ENCODE results near the gene APOH. TPM values are rescaled to one million over a fixed set of nuclear protein-coding genes. Genes with fewer than 3 reads are reported as not detected.

The APOH gene
- total RNA-seq, 1 donor from 2014 or later = not detected

- DNase-seq (ENCODE audit: low spot score) = no peak
Measured at GRCh38 chr17:66198242-66198641, 31.0 kb downstream of the APOH start.

- DNase-seq (ENCODE audit: low spot score) = no peak
Measured at GRCh38 chr17:66192378-66192687, 36.9 kb downstream of the APOH start.

DNA sequence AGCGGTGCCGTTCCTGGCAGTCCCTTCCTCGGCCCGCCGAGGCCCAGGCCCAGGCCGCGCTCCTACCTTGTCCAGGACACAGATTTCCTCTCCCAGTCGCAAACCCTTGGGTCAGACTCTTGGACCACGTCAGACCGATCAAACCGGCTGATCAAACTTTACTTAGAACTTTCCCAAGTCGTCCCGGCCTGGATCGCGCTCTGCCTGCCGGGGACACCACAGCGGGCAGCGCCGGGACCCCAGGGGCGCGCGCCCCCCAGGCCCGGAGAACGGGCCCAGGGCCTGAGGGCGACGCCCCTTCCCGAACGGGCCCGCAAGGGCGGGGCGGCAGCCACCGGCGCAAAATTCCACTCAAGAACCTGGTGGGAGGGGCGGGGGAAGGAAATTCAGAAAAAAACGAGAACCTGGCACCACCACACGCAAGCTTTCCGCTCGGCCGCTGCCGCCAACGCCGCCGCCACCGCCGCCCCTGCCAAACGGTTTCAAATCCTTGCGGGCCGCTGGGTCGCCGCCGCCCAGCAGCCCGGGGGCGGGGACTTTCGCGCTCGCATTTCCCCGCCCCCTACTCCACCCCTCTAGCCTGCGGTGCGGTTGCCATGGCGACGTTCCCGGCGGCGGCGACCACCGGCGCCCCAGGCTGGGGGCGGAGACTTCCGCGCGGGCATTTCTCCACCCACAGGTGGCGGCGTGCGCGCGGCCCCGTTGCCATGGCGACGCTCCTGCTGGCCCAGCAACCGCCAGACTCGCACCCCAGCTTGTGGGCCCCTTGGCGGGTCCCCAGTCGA is 37.4 kb downstream of the APOH start, which contains the start of gene CEP112:
Gene CEP112 (minus strand): TSS at position 541 of the 785 bp plus-strand sequence.
- DNase-seq (ENCODE audit: low spot score) = peak; percentile 92

- DNase-seq (ENCODE audit: low spot score) = no peak
Measured at GRCh38 chr17:66190738-66191592, 38.2 kb downstream of the APOH start.

DNA sequence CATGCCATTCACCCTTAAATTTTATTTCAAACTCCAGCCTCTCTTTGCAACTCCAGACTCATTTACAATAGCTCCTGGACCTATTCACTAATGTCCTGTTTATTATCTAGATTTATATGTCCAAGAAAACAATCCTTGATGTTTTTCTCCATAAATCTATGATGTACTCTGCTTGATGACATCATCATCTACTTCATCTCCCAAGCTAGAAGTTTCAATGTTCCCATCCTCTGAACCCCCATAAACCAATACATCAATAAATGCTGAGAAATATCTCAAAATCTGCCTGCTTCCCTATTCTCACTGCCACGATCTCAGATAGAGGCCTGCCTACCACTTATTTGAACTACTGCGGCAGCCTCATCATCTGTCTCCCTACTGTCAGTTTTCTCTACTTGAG is 41.5 kb downstream of the APOH start:
- no peak for DNase-seq (ENCODE audit: low spot score)

GRCh38 chr17:66185862-66186261 is 43.4 kb downstream of the APOH start:
- DNase-seq (ENCODE audit: low spot score) = no peak

DNA sequence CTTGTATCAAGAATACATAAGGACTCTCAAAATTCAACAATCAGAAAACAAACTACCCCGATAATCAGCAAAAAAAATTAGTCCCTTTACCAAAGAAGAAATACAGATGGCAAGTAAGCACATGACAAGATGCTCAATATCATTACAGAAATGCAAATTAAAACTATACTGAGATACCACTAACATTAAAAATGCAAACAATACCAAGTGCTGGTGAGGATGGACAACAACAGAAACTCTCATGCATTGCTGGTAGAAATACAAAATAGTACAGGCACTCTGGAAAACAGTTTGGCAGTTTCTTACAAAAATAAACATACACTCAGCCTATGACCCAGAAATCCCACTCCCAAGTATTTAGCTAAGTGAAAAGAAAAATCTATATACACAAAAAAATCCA is 44.8 kb downstream of the APOH start:
- no peak for DNase-seq (ENCODE audit: low spot score)

- DNase-seq (ENCODE audit: low spot score) = no peak
Measured at GRCh38 chr17:66183529-66183928, 45.7 kb downstream of the APOH start.

GRCh38 chr17:66178642-66179041 is 50.6 kb downstream of the APOH start:
- no peak for DNase-seq (ENCODE audit: low spot score)

- no peak for DNase-seq (ENCODE audit: low spot score)
Measured at GRCh38 chr17:66177048-66177447, 52.2 kb downstream of the APOH start.

DNA sequence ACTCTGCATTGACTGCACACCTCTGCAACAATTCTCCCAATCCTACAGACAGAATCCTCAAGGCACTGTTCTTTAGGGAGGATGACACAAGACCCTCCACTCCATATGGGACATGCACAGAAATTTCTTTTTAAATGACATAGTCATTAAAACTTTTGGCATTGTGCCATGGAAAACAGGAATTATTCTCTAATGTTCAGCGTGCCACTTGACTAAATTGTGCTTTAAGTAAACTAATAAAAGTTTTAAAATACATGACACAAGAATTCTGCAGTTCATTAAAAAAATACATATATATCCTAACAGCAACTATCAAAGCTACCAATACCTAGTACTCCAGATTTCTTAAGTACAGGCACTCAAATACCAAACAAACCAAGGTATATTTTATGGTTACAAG is 53.3 kb downstream of the APOH start:
- DNase-seq (ENCODE audit: low spot score) = no peak

GRCh38 chr17:66172691-66173223 is 56.5 kb downstream of the APOH start:
- no peak for DNase-seq (ENCODE audit: low spot score)

DNA sequence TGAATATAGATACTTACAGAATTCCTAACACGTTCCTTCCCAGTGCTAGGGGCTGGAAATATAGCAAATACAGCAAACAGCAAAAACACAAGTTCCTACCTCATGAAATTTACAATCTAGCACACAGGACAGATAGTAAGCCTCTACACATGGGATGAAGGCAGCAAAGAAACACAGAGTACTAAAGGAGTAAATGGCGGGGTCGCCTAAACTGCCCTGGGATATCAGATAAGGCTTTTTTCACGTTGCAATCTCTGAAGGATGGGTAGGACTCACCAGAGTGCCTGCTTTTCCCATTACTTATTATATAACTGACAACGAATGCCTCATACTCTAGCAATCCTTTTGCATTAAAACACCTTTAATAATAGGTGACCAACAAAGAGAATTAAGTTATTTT is 57.1 kb downstream of the APOH start:
- no peak for DNase-seq (ENCODE audit: low spot score)

GRCh38 chr17:66171692-66172091 is 57.5 kb downstream of the APOH start:
- no peak for DNase-seq (ENCODE audit: low spot score)

GRCh38 chr17:66171172-66171571 is 58.0 kb downstream of the APOH start:
- DNase-seq (ENCODE audit: low spot score) = no peak

GRCh38 chr17:66169839-66170238 is 59.4 kb downstream of the APOH start:
- no peak for DNase-seq (ENCODE audit: low spot score)

GRCh38 chr17:66167189-66167815 is 61.9 kb downstream of the APOH start:
- DNase-seq (ENCODE audit: low spot score) = no peak

DNA sequence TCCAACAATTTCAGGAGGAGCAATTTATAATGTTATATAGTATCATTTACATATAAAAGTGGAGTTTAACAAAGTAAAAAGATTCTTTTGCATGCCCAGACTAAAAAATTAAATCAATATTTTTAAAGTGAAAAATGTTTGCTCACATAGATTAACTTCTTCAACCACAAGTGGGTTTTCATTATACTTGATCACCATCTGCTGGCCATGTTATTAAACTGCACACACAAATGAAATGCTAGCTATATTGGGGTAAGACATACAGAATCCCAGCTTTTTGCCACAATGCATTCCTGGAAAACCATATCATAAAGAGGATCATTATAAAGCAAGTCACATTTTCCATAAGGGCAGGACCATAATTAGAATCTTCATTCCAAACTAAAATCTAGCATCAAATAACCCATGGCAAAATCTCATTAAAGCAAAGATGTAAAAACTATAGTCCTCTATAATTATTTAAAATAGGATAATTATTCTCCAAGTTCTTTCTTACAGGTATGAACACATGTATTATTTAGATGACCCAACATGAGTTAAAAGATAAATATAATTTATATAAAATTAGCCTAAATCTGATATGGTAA is 63.6 kb downstream of the APOH start:
- no peak for DNase-seq (ENCODE audit: low spot score)
